Measurements from ENCODE around the gene MSI2. TPM values are rescaled to one million over a fixed set of nuclear protein-coding genes. Genes with fewer than 3 reads are reported as not detected.

The MSI2 gene
- total and polyA plus RNA-seq, 2 donors (not counting 3 experiments of a cell fraction or from before 2014, with no cell fraction given), result 20.9 to 59.3 TPM

DNA sequence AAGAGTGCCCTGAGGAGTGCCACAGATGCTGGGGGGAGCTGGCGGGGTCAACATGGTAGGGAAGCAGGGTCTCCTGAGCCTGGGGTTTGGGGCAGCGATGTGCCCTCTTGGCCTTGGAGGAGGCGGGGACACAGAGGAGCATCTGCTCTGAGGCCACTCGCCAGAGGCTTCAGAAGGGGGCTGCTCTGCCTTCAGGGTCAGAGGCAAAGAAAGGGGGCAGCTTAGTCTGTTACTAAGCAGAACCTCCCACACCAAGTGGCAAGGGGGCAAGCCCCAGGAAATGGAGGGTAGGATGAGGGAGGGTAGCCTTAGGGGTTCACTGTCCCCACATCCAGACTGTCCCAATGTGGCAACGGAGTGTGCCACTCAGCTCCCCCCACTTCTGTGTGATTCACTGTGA is 470.5 kb downstream of the MSI2 start:
- peaks cover 10 to 17% of the 10 kb centered on the region in 2 experiments for H3K27me3 ChIP-seq (ENCODE audit: control insufficient read depth in 2 of 2, insufficient read depth in 2 of 2, low read length in 2 of 2)
- DNase-seq (ENCODE audit: low read depth, low spot score), result no peak
- H3K4me1 ChIP-seq (ENCODE audit: control insufficient read depth, extremely low read depth, insufficient read depth, low read length), result no peaks in the 10 kb centered on the region
- FAIRE-seq, result no peak
- H3K4me3 ChIP-seq (replicated peaks in 1 of 3; ENCODE audit: insufficient read depth in 1 of 3, low read depth in 1 of 3, low read length in 3 of 3), result no peak overlapping the region
- no peak overlapping the region for H3K27ac ChIP-seq (ENCODE audit: insufficient read depth, low read depth, low read length)
- no TSS peak for BruUV-seq (replicated peaks)
- dilution Hi-C loops (cut with MboI; ENCODE audit: extremely low pct_ligation_motif_present, low sequenced_read_pairs), result no loop called here
- TF ChIP-seq MAX (IDR thresholded peaks at IDR 0.05; ENCODE audit: insufficient read depth, insufficient read length) (no peak), EZH2 (IDR thresholded peaks at IDR 0.05; ENCODE audit: borderline replicate concordance, low read depth, low read length, severe bottlenecking) (no peak), JUN (IDR thresholded peaks at IDR 0.05; ENCODE audit: borderline replicate concordance, insufficient read depth, insufficient read length, low read depth) (no peak), POLR2AphosphoS5 (IDR thresholded peaks at IDR 0.05; ENCODE audit: insufficient read depth, low read depth, low read length) (no peak), CTCF (IDR thresholded peaks at IDR 0.05; ENCODE audit: extremely low read depth in 1 of 2, insufficient read depth in 1 of 2, low read depth in 1 of 2, low read length in 2 of 2) (no peak), POLR2A (IDR thresholded peaks at IDR 0.05; ENCODE audit: low read depth, low read length) (no peak), FOS (IDR thresholded peaks at IDR 0.05; ENCODE audit: borderline replicate concordance, insufficient read depth, low read length) (no peak), MYC (IDR thresholded peaks at IDR 0.05; ENCODE audit: low read depth, low read length) (no peak), GATA2 (IDR thresholded peaks at IDR 0.05; ENCODE audit: insufficient read depth, insufficient read length, low read depth, low read length) (no peak)
- intact Hi-C loops (cut with micrococcal nuclease), result no loop called here
- H3K9me3 ChIP-seq (replicated peaks; ENCODE audit: control insufficient read depth, insufficient read depth, low read length), result no peaks in the 10 kb centered on the region
- H3K36me3 ChIP-seq (ENCODE audit: control insufficient read depth in 2 of 2, extremely low read depth in 1 of 2, insufficient read depth in 2 of 2, low read length in 2 of 2), result no peaks in the 10 kb centered on the region
- no peak overlapping the region for H3K9ac ChIP-seq (replicated peaks; ENCODE audit: extremely low read depth, insufficient read depth, low read length)
- ChIA-PET POLR2A (no interaction called here), CTCF (interaction anchor here (1.0 to 2.3 kb wide), 2 partner anchors 21 to 107 kb away, joined by 3 to 8 read pairs; no protein-coding TSS in a partner anchor)
- H3K4me2 ChIP-seq (ENCODE audit: insufficient read depth, low read length), result no peak overlapping the region
- no peaks in the 10 kb centered on the region for H3K79me2 ChIP-seq (ENCODE audit: control insufficient read depth, insufficient read depth, low read length)
- H2AFZ ChIP-seq (ENCODE audit: low read depth, low read length), result no peak overlapping the region
- no peaks in the 10 kb centered on the region for H3K9me1 ChIP-seq (replicated peaks; ENCODE audit: control insufficient read depth, extremely low read depth, insufficient read depth, low read length)
- no peaks in the 10 kb centered on the region for H4K20me1 ChIP-seq (replicated peaks; ENCODE audit: control insufficient read depth, extremely low read depth, insufficient read depth, low read length)

Measured in endothelial cell of umbilical vein (primary cell).